Fibroblast of pulmonary artery (primary cell): ENCODE measurements around the gene RNF187.

Source experiments
- DNase-seq: peaks from one replicate; pipeline ENCODE4 v3.0.0-alpha.2; 2010; ENCODE audit warnings: low read depth
- H3K4me3 ChIP-seq: replicated peaks from 2 replicates; pipeline ENCODE4 v1.5.1; 2011; ENCODE audit warnings: low read depth, mild to moderate bottlenecking, control low read depth, low read length, moderate library complexity
- CTCF ChIP-seq: IDR thresholded peaks from 2 replicates; pipeline ENCODE4 v1.5.1; 2011; ENCODE audit warnings: mild to moderate bottlenecking, control low read depth, low read length, inconsistent platforms; ENCODE audit errors: missing control alignments

Gene RNF187

GRCh38 chr1:228515200-228515834, 28.1 kb downstream of the RNF187 start:
- peak; percentile 73 for DNase-seq
- TF ChIP-seq CTCF, result peak; percentile 71
- H3K4me3 ChIP-seq, result no peak overlapping the region

- no peak for TF ChIP-seq CTCF
- H3K4me3 ChIP-seq, result no peak overlapping the region
- no peak for DNase-seq
These were observed 30.5 kb downstream of the RNF187 start for GRCh38 chr1:228517655-228518054.

GRCh38 chr1:228527596-228527995, 40.4 kb downstream of the RNF187 start:
- no peak for TF ChIP-seq CTCF
- DNase-seq, result no peak
- H3K4me3 ChIP-seq, result no peak overlapping the region

DNA sequence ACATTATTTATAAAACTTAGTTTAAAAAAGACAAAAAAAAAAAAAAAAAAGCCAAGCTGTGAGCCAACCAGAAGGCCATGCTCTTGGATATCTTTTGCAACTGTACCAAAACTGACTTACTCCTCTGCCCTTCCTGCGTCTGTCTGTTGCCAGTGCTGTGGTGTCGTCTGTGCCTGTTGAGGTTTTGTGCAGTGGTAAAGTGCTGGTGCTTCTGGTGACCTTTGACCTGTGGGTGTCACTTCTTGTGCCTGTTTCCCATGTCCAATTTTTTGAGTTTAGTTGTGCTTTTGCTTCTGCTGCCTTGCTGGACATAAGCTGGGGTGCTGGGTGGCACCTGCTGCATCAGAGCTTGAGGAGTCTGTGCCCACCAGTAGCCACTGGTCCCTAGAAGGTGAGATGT, 41.4 kb downstream of the RNF187 start:
- TF ChIP-seq CTCF, result no peak
- H3K4me3 ChIP-seq, result no peak overlapping the region
- no peak for DNase-seq

GRCh38 chr1:228530086-228530758, 43.0 kb downstream of the RNF187 start:
- no peak overlapping the region for H3K4me3 ChIP-seq
- no peak for TF ChIP-seq CTCF
- no peak for DNase-seq

DNA sequence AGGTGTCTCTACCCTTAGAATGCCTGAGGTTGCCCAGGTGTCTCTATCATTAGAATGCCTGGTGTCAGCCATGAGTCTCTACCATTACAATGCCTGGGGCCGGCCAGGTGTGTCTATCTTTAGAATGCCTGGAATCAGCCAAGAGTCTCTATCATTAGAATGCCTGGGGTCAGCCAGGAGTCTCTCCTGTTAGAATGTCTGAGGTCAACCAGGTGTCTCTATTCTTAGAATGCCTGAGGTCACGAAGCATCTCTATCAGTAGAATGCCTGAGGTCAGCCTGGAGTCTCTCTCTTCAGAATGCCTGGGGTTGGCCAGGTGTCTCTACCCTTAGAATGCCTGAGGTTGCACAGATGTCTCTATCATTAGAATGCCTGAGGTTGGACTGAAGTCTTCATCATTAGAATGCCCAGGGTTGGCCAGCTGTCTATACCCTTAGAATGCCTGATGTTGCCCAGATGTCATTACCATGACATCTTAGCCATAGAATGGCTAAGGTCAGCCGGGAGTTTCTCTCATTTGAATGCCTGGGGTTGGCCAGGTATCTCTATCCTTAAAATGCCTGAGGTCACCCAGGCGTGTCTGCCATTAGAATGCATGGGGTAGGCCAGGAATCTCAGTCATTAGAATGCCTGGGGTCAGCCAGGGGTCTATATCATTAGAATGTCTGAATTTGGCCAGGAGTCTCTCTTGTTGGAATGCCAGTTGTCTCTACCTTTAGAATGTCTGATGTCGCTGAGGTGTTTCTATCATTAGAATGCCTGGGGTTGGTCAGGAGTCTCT, 44.0 kb downstream of the RNF187 start:
- no peak overlapping the region for H3K4me3 ChIP-seq
- TF ChIP-seq CTCF, result no peak
- DNase-seq, result no peak
